Activated gamma-delta T cell treated with Interleukin-2 at 50 U/mL for 16 hours (primary cell): ENCODE results near the gene ELP6.

Experiments used
- DNase-seq: peaks from one replicate; pipeline ENCODE4 v3.0.0-alpha.2; 2020

The ELP6 gene

DNA sequence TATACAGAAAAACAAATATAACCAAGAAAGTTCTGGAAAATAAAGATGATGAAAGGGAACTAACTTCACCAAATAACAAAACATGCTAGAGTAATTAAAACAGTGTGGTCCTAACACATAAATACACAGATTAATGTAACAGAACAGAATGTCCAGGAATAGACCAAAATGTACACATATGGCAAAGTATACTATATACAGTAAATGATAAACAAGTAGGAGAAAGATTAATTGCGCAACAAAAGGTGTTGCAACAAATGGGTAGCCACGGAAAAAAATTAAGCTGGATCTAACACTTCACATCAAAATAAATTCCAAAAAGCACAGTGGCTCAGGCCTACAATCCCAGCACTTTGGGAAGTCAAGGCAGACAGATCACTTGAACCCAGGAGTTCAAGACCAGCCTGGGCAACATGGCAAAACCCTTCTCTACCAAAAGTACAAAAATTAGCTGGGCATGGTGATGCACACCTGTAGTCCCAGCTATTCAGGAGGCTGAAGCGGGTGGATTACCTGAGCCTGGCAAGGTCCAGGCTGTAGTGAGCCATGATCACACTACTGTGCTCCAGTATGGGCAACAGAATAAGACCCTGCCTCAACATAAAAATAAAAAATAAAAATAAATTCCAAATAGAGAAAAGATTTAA is 57.6 kb downstream of the ELP6 start:
- no peak for DNase-seq

DNA sequence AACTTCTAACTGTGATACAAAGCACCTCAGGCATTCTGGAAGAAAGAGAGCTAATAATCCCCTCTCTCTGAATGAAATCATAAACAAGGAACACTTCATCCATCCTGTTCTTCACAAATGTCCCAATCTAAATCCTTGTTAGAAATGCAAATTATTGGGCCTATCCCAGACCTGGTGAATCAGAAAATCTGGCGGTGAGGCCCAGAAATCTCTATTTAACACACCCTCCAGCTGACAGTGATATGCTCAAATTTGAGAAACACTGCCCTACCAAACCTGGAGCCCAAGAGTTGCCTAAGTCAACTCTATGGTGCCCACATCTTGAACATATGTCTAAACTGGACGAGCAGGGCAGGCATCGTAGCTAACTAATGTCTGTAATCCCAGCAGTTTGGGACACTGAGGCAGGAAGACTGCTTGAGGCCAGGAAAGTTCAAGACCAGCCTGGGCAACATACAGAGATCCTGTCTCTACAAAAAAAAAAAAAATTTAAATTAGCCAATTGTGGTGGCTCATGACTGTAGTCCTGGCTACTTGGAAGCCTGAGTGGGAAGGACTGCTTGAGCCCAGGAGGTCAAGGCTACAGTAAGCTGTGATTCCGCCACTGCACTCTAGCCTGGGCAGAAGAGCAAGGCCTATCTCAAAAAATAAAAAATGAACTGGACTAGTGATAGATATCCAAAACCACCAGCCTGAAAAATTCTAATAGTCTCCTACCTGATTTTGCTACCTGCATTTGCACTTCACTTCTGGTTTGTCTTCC is 60.9 kb downstream of the ELP6 start:
- DNase-seq, result no peak
